DMS53 treated with DMSO at 0.1 percent for 48 hours (cell line): ENCODE data around the gene KLK4.
"Not testable (repeated sequence)": the region's sequence is repeated elsewhere in the genome, so short reads cannot be mapped to it uniquely, and the experiment has no call there.

Experiments used
- DNase-seq: peaks from one replicate; lab custom pipeline; 2025; ENCODE audit not compliant: unreplicated experiment; lab: John Stamatoyannopoulos, UW

Gene KLK4

GRCh38 chr19:50916069-50916468 lies 4.9 kb upstream of the KLK4 start:
- no peak for DNase-seq

GRCh38 chr19:50912727-50913716 lies 1.8 kb upstream of the KLK4 start:
- DNase-seq = no peak

- DNase-seq = no peak
Measured at GRCh38 chr19:50912102-50912599, 956 bp upstream of the KLK4 start.

GRCh38 chr19:50910722-50911121 lies 473 bp downstream of the KLK4 start:
- DNase-seq = no peak

- DNase-seq = no peak
Measured at GRCh38 chr19:50909240-50910070, 1.7 kb downstream of the KLK4 start.

- DNase-seq = no peak
Measured at GRCh38 chr19:50908336-50908735, 2.9 kb downstream of the KLK4 start.

- DNase-seq = no peak
Measured at GRCh38 chr19:50906217-50906616, 5.0 kb downstream of the KLK4 start.

- no peak for DNase-seq
Measured at GRCh38 chr19:50902640-50903039, 8.6 kb downstream of the KLK4 start.

- DNase-seq = no peak
Measured at GRCh38 chr19:50899569-50899968, 11.6 kb downstream of the KLK4 start.

GRCh38 chr19:50898018-50898417 lies 13.2 kb downstream of the KLK4 start:
- no peak for DNase-seq

- DNase-seq = no peak
Measured at GRCh38 chr19:50897612-50898011, 13.6 kb downstream of the KLK4 start.

- DNase-seq = no peak
Measured at GRCh38 chr19:50897191-50897607, 14.0 kb downstream of the KLK4 start.

- DNase-seq = peak; percentile 90
Measured at GRCh38 chr19:50896591-50897190, 14.5 kb downstream of the KLK4 start.

GRCh38 chr19:50896089-50896590 lies 15.1 kb downstream of the KLK4 start:
- DNase-seq = not testable (repeated sequence)

GRCh38 chr19:50894478-50895356 lies 16.5 kb downstream of the KLK4 start:
- no peak for DNase-seq

- DNase-seq = no peak
Measured at GRCh38 chr19:50893047-50893736, 18.0 kb downstream of the KLK4 start.

GRCh38 chr19:50891253-50891625 lies 20.0 kb downstream of the KLK4 start:
- no peak for DNase-seq

GRCh38 chr19:50890422-50891252 lies 20.6 kb downstream of the KLK4 start:
- no peak for DNase-seq

GRCh38 chr19:50889638-50890037 lies 21.6 kb downstream of the KLK4 start:
- no peak for DNase-seq
